ENCODE data around the gene NES.

The NES gene

DNA sequence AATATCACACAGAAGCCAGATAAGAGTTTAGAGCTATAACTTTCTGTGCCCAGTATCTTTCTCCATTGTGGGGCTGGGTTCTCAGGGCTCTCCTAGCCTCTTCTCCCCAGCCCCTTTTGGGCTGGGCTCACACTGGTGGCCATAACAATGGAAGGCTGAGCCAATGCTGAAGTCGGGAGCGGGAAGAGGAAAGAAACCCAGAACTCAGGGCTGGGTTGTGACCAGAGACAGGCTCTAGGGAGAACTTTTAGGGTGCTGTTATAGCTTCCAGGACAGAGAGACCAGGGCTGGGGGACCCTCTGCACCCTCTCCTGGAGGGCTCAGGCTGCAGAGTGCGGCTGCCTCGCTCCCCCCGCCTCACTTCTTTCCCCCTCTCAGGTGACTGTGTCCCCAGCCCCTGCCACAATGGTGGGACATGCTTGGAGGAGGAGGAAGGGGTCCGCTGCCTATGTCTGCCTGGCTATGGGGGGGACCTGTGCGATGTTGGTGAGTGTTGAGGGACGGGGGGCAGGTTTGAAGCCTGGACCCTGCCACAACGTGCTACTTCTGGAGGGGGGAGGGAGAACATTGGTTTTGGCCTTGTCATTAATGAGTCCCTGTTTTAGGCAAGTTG, 21.2 kb downstream of the NES start:
- H3K27me3 Mint-ChIP-seq (ENCODE audit: low read depth), result peaks cover 62% of the 10 kb centered on the region
- H3K4me1 Mint-ChIP-seq (ENCODE audit: low read depth), result peaks cover 30% of the 10 kb centered on the region
- H3K36me3 Mint-ChIP-seq (ENCODE audit: low read depth), result no peaks in the 10 kb centered on the region
- no peak overlapping the region for H3K4me3 Mint-ChIP-seq
- H3K27ac Mint-ChIP-seq, result no peak overlapping the region
- H3K9me3 Mint-ChIP-seq, result no peaks in the 10 kb centered on the region

DNA sequence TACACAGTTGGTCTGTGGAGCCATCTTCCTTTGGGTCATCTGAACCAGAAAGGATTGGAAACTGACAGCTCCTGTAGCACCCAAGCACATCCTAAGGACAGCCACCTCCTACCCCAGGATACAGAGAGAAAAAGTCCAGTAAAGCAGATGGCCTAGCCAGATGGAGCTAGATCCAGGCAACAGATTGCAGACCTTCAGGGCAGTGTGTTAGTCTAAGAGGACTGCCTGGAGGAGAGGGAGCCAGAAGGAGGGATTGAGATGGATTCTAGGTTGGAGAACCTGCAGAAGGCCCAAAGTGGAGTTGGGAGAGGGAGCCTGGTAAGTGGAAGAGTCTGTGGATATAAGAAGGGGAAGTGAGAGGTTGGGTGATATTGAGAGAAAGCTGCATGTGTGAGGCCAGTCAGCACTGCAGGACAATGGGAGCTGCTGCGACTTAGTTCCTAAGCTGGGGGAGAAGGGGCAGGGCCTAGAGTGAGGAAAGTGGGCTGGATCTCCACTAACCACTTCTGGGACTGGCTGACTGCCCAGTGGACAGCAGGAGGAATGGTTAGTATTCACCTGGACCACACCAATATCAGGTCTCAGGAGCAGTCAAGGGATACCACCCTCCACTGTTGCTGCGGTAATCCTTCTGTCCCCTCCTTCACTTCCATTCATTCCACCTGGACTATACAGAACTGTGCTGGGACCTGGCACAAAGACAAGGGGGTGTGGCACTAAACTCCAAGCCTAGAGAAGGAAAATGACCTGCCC, 21.9 kb downstream of the NES start:
- Mint-ChIP-seq H3K9me3 (no peaks in the 10 kb centered on the region), H3K4me1 (ENCODE audit: low read depth) (peaks cover 23% of the 10 kb centered on the region), H3K4me3 (no peak overlapping the region), H3K27me3 (ENCODE audit: low read depth) (peaks cover 67% of the 10 kb centered on the region), H3K27ac (no peak overlapping the region), H3K36me3 (ENCODE audit: low read depth) (no peaks in the 10 kb centered on the region)

DNA sequence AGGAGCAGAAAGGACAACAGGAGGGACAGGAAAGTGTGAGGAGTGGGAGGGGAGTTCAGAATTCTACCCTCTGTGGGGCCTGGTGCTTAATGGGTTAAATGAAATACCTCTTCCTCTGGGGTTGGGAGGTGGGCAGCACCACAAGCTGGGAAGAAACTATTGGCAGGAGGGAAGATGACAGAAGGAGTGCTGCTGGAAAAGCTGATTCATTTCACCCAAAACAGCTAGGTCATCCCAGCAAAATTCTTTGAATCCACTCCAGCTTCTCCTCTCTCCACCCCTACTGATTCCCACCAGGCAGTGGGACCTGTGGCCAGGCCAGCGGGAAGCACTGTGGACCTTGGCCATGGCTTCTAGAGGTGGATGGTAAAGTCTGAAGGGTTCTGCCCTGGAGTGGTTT, 22.5 kb downstream of the NES start:
- Mint-ChIP-seq H3K27me3 (ENCODE audit: low read depth) (peaks cover 73% of the 10 kb centered on the region), H3K4me1 (ENCODE audit: low read depth) (peaks cover 18% of the 10 kb centered on the region), H3K4me3 (no peak overlapping the region), H3K36me3 (ENCODE audit: low read depth) (no peaks in the 10 kb centered on the region), H3K27ac (no peak overlapping the region), H3K9me3 (no peaks in the 10 kb centered on the region)

DNA sequence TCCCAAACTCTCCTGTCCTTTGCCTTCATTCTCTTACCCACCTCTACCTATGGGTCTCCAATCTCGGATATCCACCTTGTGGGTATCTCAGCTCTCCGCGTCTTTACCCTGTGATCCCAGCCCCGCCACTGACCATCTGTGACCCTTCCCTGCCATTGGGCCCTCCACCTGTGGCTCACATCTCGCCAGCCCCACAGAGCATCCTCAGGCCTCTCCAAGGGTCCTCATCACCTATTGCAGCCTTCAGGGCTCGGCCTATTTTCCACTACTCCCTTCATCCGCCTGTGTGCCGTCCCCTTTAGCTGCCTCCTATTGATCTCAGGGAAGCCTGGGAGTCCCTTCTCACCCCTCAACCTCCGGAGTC, 24.2 kb downstream of the NES start:
- Mint-ChIP-seq H3K27ac (no peak overlapping the region), H3K9me3 (no peaks in the 10 kb centered on the region), H3K36me3 (ENCODE audit: low read depth) (no peaks in the 10 kb centered on the region), H3K4me1 (ENCODE audit: low read depth) (peaks cover 11% of the 10 kb centered on the region), H3K27me3 (ENCODE audit: low read depth) (peaks cover 87% of the 10 kb centered on the region), H3K4me3 (no peak overlapping the region)

DNA sequence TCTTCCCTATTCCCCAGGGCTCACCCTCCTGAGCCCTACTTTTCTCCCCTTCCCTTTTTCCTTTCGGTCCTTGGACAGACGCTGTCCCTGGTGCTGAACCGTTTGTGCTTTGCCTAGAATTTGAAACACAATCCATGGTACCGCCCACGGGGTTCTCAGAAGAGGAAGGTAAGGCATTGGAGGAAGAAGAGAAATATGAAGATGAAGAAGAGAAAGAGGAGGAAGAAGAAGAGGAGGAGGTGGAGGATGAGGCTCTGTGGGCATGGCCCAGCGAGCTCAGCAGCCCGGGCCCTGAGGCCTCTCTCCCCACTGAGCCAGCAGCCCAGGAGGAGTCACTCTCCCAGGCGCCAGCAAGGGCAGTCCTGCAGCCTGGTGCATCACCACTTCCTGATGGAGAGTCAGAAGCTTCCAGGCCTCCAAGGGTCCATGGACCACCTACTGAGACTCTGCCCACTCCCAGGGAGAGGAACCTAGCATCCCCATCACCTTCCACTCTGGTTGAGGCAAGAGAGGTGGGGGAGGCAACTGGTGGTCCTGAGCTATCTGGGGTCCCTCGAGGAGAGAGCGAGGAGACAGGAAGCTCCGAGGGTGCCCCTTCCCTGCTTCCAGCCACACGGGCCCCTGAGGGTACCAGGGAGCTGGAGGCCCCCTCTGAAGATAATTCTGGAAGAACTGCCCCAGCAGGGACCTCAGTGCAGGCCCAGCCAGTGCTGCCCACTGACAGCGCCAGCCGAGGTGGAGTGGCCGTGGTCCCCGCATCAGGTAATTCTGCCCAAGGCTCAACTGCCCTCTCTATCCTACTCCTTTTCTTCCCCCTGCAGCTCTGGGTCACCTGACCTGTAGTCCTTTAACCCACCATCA, 24.8 kb downstream of the NES start:
- H3K4me3 Mint-ChIP-seq, result no peak overlapping the region
- no peaks in the 10 kb centered on the region for H3K9me3 Mint-ChIP-seq
- H3K4me1 Mint-ChIP-seq (ENCODE audit: low read depth), result peaks cover 5% of the 10 kb centered on the region
- no peaks in the 10 kb centered on the region for H3K36me3 Mint-ChIP-seq (ENCODE audit: low read depth)
- no peak overlapping the region for H3K27ac Mint-ChIP-seq
- peaks cover 89% of the 10 kb centered on the region for H3K27me3 Mint-ChIP-seq (ENCODE audit: low read depth)

DNA sequence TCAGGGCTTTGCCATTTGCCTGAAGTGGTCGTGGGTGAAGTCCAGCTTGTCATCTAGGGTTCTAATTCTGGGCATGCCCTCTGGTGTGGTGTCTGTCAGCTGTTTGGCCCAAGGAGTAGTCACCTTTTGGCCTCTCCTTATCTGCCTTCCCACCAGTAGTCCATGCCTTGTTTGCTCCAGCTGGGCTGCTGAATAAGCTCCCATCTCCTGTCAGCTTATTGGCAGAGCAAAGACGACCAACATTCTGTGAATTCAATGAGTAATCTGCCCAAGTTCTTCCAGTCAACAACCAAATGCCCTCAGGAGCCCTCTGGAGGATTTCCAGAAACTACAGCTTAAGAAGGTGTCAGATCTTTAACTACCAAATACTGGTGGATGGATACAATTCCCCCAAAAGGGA, 28.3 kb downstream of the NES start:
- Mint-ChIP-seq H3K27me3 (ENCODE audit: low read depth) (peaks cover 81% of the 10 kb centered on the region), H3K27ac (no peak overlapping the region), H3K4me3 (no peak overlapping the region), H3K4me1 (ENCODE audit: low read depth) (peaks cover 18% of the 10 kb centered on the region), H3K9me3 (no peaks in the 10 kb centered on the region), H3K36me3 (ENCODE audit: low read depth) (no peaks in the 10 kb centered on the region)

DNA sequence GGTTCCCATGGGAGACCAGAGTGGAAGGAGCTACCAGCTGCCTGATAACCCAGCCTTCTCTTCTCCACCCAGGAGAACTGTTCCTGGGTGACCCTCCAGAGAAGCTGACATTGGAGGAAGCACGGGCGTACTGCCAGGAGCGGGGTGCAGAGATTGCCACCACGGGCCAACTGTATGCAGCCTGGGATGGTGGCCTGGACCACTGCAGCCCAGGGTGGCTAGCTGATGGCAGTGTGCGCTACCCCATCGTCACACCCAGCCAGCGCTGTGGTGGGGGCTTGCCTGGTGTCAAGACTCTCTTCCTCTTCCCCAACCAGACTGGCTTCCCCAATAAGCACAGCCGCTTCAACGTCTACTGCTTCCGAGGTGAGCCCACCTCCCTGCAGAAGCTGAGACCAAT, 28.7 kb downstream of the NES start:
- Mint-ChIP-seq H3K36me3 (ENCODE audit: low read depth) (peaks cover 3% of the 10 kb centered on the region), H3K27ac (no peak overlapping the region), H3K9me3 (no peaks in the 10 kb centered on the region), H3K27me3 (ENCODE audit: low read depth) (peaks cover 81% of the 10 kb centered on the region), H3K4me1 (ENCODE audit: low read depth) (peaks cover 23% of the 10 kb centered on the region), H3K4me3 (no peak overlapping the region)

DNA sequence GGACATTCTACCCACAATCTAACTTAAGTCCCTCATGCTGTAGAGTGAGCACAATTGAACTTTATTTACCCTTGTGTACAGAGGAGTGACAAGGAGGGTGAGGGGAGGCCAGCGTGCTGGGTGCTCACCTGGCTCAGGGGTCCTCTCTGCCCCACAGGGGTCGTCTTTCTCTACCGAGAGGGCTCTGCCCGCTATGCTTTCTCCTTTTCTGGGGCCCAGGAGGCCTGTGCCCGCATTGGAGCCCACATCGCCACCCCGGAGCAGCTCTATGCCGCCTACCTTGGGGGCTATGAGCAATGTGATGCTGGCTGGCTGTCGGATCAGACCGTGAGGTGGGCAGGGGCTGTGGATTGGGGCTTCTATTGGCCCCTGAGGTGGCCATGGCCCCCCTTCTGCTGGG, 29.9 kb downstream of the NES start:
- peaks cover 33% of the 10 kb centered on the region for H3K4me1 Mint-ChIP-seq (ENCODE audit: low read depth)
- peaks cover 6% of the 10 kb centered on the region for H3K36me3 Mint-ChIP-seq (ENCODE audit: low read depth)
- H3K9me3 Mint-ChIP-seq, result no peaks in the 10 kb centered on the region
- H3K27me3 Mint-ChIP-seq (ENCODE audit: low read depth), result peaks cover 82% of the 10 kb centered on the region
- no peak overlapping the region for H3K27ac Mint-ChIP-seq
- no peak overlapping the region for H3K4me3 Mint-ChIP-seq

DNA sequence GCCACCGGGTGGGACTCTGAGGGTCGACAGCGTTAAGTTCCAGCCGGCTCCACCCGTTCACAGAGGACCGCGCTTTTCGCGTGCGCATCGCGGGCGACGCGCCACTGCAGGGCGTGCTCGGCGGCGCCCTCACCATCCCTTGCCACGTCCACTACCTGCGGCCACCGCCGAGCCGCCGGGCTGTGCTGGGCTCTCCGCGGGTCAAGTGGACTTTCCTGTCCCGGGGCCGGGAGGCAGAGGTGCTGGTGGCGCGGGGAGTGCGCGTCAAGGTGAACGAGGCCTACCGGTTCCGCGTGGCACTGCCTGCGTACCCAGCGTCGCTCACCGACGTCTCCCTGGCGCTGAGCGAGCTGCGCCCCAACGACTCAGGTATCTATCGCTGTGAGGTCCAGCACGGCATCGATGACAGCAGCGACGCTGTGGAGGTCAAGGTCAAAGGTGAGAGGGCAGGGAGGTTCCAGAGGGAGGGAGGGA, 30.4 kb downstream of the NES start:
- Mint-ChIP-seq H3K4me1 (ENCODE audit: low read depth) (peaks cover 32% of the 10 kb centered on the region), H3K27ac (no peak overlapping the region), H3K4me3 (no peak overlapping the region), H3K36me3 (ENCODE audit: low read depth) (peaks cover 6% of the 10 kb centered on the region), H3K27me3 (ENCODE audit: low read depth) (peaks cover 80% of the 10 kb centered on the region), H3K9me3 (no peaks in the 10 kb centered on the region)

DNA sequence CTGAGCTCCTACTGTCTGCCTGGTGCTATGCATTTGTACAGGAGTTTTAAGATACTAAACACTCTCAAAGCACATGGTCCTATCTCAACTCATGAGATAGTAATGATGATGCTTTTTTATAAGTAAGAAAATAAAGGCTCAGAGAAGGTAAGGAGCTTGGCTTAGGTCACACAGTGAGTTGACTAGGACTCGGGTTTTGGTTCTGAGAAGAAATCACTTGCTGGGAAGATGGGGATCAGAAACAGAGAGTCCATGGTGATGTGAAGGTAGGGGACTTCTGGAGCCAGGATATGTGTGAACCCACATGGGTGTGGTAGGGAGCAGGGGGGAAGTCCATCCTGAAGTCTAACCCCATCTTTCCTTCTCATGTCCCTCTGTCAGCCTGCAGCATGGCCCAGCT, 31.5 kb downstream of the NES start:
- Mint-ChIP-seq H3K27ac (no peak overlapping the region), H3K4me1 (ENCODE audit: low read depth) (peaks cover 38% of the 10 kb centered on the region), H3K27me3 (ENCODE audit: low read depth) (peaks cover 85% of the 10 kb centered on the region), H3K4me3 (no peak overlapping the region), H3K36me3 (ENCODE audit: low read depth) (peaks cover 6% of the 10 kb centered on the region), H3K9me3 (no peaks in the 10 kb centered on the region)

DNA sequence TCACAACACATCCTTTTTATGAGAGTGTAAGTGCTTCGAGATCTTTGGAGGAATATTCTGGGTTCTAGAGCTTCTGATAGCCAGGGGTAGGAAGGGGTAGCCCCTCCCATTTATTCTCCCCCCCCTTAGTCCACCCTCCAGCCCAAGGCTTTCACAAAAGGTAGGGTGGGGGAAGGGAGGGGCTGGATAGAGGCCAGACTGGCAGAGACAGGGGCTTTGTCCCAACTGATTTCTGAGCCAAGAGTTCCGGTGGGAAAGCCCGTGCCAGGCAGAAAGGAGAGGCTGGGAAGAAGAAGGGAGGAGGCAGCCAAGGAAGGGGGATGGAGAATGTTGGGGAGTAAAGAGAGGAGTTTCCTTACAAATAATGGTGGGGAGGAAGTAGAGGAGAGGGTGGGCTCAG, 32.2 kb downstream of the NES start:
- Mint-ChIP-seq H3K27ac (no peak overlapping the region), H3K4me3 (no peak overlapping the region), H3K9me3 (no peaks in the 10 kb centered on the region), H3K27me3 (ENCODE audit: low read depth) (peaks cover 86% of the 10 kb centered on the region), H3K36me3 (ENCODE audit: low read depth) (peaks cover 6% of the 10 kb centered on the region), H3K4me1 (ENCODE audit: low read depth) (peaks cover 38% of the 10 kb centered on the region)

DNA sequence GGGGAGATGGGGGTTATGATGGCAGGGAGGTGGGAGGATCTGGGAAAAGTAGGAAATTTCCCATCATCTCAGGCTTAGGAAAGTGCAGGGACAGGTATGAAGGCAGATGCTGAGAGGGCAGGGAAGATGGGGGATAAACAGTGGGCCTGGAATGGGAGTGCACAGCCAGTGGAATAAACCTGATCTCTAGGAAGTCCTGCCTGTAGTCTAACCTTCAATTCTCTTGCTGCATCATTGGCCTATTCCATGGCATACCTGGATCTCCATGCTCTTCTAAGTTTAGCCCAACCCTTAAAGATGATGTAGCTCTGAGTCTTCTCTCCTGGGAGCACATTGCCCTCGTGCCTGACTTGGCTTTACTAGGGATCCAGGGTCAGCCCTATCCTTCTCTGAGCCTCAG, 32.6 kb downstream of the NES start:
- H3K4me3 Mint-ChIP-seq, result no peak overlapping the region
- H3K27me3 Mint-ChIP-seq (ENCODE audit: low read depth), result peaks cover 86% of the 10 kb centered on the region
- peaks cover 38% of the 10 kb centered on the region for H3K4me1 Mint-ChIP-seq (ENCODE audit: low read depth)
- H3K36me3 Mint-ChIP-seq (ENCODE audit: low read depth), result peaks cover 6% of the 10 kb centered on the region
- no peak overlapping the region for H3K27ac Mint-ChIP-seq
- H3K9me3 Mint-ChIP-seq, result no peaks in the 10 kb centered on the region

DNA sequence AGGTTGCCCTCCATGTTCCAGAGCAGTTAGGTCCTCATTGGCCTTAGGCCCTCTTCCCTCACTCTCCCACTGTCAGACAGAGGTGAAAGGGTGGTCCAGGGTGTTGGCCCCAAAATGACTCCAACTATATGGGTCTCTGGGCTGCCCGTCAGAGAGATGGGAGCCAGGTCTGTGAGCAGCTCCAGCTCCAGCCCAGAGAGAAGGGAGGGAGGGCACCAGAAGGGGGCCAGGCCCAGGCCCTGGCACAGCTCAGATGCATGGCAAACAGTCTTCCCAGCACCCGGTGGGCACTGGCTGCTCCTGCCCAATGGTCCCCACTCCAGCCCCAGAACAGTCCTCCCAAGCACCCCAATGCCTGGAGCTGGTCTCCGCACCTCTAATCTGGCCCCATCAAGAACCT, 33.1 kb downstream of the NES start:
- Mint-ChIP-seq H3K27ac (no peak overlapping the region), H3K4me1 (ENCODE audit: low read depth) (peaks cover 38% of the 10 kb centered on the region), H3K4me3 (no peak overlapping the region), H3K9me3 (no peaks in the 10 kb centered on the region), H3K27me3 (ENCODE audit: low read depth) (peaks cover 87% of the 10 kb centered on the region), H3K36me3 (ENCODE audit: low read depth) (peaks cover 6% of the 10 kb centered on the region)

DNA sequence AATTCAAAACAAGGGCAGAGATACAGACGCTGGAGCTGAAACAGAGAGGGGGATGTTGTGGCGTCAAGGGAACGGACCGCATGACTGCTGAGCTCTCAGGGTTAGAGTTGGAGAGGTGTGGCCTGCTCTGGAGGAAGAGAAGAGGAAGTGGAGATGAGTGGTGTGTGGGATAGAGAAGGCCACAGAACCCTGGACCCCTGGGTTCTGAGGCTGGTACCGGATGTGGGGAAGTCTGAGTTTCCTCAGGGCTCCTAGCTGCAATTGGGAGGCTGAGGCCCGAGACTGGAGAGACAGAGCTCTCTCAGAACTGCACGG, 33.5 kb downstream of the NES start:
- peak overlapping the region; percentile 14 for H3K27ac Mint-ChIP-seq
- peaks cover 87% of the 10 kb centered on the region for H3K27me3 Mint-ChIP-seq (ENCODE audit: low read depth)
- peak overlapping the region; percentile 38 for H3K4me3 Mint-ChIP-seq

More for the DNA sequence above, 33.5 kb downstream of the NES start:
- Mint-ChIP-seq H3K9me3 (no peaks in the 10 kb centered on the region), H3K36me3 (ENCODE audit: low read depth) (peaks cover 6% of the 10 kb centered on the region), H3K4me1 (ENCODE audit: low read depth) (peaks cover 38% of the 10 kb centered on the region)

All from T-helper 1 cell treated with Interleukin-12 subunit alpha and Interleukin-12 subunit beta and Interleukin-4 antibody, amounts not matched to agents 30 μg/mL and 1 μg/mL, for 36 hours (primary cell).